WTC11 (cell line): ENCODE measurements around the gene PRPF40B. TPM values are rescaled to one million over a fixed set of nuclear protein-coding genes. Genes with fewer than 3 reads are reported as not detected.

Source experiments
- ATAC-seq: fragments of 200-7000 bp; cut with Tn5 transposase; 2 replicates; pipeline ENCODE4 v1.10.0; 2021; ENCODE audit warnings: mild to moderate bottlenecking, moderate library complexity
- CTCF ChIA-PET: fragments of 300-600 bp; sonication (Branson Sonifier 250); formaldehyde crosslinking; loops from one replicate; lab custom pipeline; 2021; ENCODE audit warnings: antibody characterized with exemption; lab: Charles Lee
- POLR2A ChIA-PET: fragments of 350-600 bp; sonication (Branson Sonifier 250); formaldehyde crosslinking; loops from one replicate; lab custom pipeline; 2021; ENCODE audit warnings: antibody characterized with exemption; lab: Charles Lee
- DNase-seq: peaks from one replicate; pipeline ENCODE4 v3.0.0; 2021; ENCODE audit warnings: low spot score
- H3K27ac Mint-ChIP-seq: 2 replicates; pipeline ENCODE4 v1.8.0; 2021; ENCODE audit warnings: mixed read lengths
- H3K27me3 Mint-ChIP-seq: 2 replicates; pipeline ENCODE4 v1.8.0; 2021; ENCODE audit warnings: low read depth, mild to moderate bottlenecking, moderate library complexity, mixed read lengths
- H3K36me3 Mint-ChIP-seq: 2 replicates; pipeline ENCODE4 v1.8.0; 2021; ENCODE audit warnings: mixed read lengths
- H3K4me1 Mint-ChIP-seq: 2 replicates; pipeline ENCODE4 v1.8.0; 2022; ENCODE audit warnings: mixed read lengths
- H3K4me3 Mint-ChIP-seq: 2 replicates; pipeline ENCODE4 v1.8.0; 2021; ENCODE audit warnings: mild to moderate bottlenecking, moderate library complexity, mixed read lengths
- H3K9me3 Mint-ChIP-seq: 2 replicates; pipeline ENCODE4 v1.8.0; 2021; ENCODE audit warnings: mixed read lengths
- ATF1 ChIP-seq: sonication (generic); formaldehyde crosslinking; IDR thresholded peaks from 2 replicates; pipeline ENCODE4 v1.8.1; 2023; ENCODE audit warnings: mild to moderate bottlenecking, moderate library complexity, missing genetic modification reagents
- CREB1 ChIP-seq: sonication (generic); formaldehyde crosslinking; IDR thresholded peaks from 2 replicates; pipeline ENCODE4 v1.8.0; 2023; ENCODE audit warnings: mild to moderate bottlenecking, missing genetic modification reagents
- ELF4 ChIP-seq: sonication (generic); formaldehyde crosslinking; IDR thresholded peaks from 2 replicates; pipeline ENCODE4 v1.8.1; 2022; ENCODE audit warnings: low read depth, mild to moderate bottlenecking, moderate library complexity, missing genetic modification reagents
- ESRRA ChIP-seq: sonication (generic); formaldehyde crosslinking; IDR thresholded peaks from 2 replicates; pipeline ENCODE4 v1.8.1; 2022; ENCODE audit warnings: mild to moderate bottlenecking, missing genetic modification reagents, borderline replicate concordance
- ETV6 ChIP-seq: sonication (generic); formaldehyde crosslinking; IDR thresholded peaks from 2 replicates; pipeline ENCODE4 v1.8.1; 2022; ENCODE audit warnings: mild to moderate bottlenecking, missing genetic modification reagents
- GABPB1 ChIP-seq: sonication (generic); formaldehyde crosslinking; IDR thresholded peaks from 2 replicates; pipeline ENCODE4 v1.8.1; 2023; ENCODE audit warnings: mild to moderate bottlenecking, missing genetic modification reagents
- IRF2 ChIP-seq: sonication (generic); formaldehyde crosslinking; IDR thresholded peaks from 2 replicates; pipeline ENCODE4 v1.8.0; 2022; ENCODE audit warnings: low read depth, missing genetic modification reagents, borderline replicate concordance
- JUN ChIP-seq: sonication (generic); formaldehyde crosslinking; IDR thresholded peaks from 2 replicates; pipeline ENCODE4 v1.8.0; 2023; ENCODE audit warnings: mild to moderate bottlenecking, missing genetic modification reagents
- KAT7 ChIP-seq: sonication (generic); formaldehyde crosslinking; IDR thresholded peaks from 2 replicates; pipeline ENCODE4 v1.8.1; 2023; ENCODE audit warnings: missing genetic modification reagents, mild to moderate bottlenecking, borderline replicate concordance
- NFATC4 ChIP-seq: fragments of 250-450 bp; sonication (Bioruptor Pico); IDR thresholded peaks from 2 replicates; pipeline ENCODE4 v1.9.0; 2021; ENCODE audit warnings: mild to moderate bottlenecking
- NFE2L1 ChIP-seq: sonication (generic); formaldehyde crosslinking; IDR thresholded peaks from 2 replicates; pipeline ENCODE4 v1.8.1; 2023; ENCODE audit warnings: missing genetic modification reagents
- PRRX2 ChIP-seq: fragments of 250-450 bp; sonication (Bioruptor Pico); IDR thresholded peaks from 2 replicates; pipeline ENCODE4 v1.8.0; 2021; ENCODE audit warnings: mild to moderate bottlenecking
- RORB ChIP-seq: fragments of 250-450 bp; sonication (Bioruptor Pico); IDR thresholded peaks from 2 replicates; pipeline ENCODE4 v1.9.0; 2021; ENCODE audit warnings: mild to moderate bottlenecking
- TP53 ChIP-seq: sonication (generic); formaldehyde crosslinking; IDR thresholded peaks from 2 replicates; pipeline ENCODE4 v1.8.1; 2023; ENCODE audit warnings: mild to moderate bottlenecking, missing genetic modification reagents
- ZNF396 ChIP-seq: fragments of 250-450 bp; sonication (Bioruptor Pico); IDR thresholded peaks from 2 replicates; pipeline ENCODE4 v1.8.0; 2021; ENCODE audit warnings: mild to moderate bottlenecking, moderate library complexity, borderline replicate concordance
- ZNF416 ChIP-seq: fragments of 250-450 bp; sonication (Bioruptor Pico); IDR thresholded peaks from 2 replicates; pipeline ENCODE4 v1.9.0; 2021; ENCODE audit warnings: mild to moderate bottlenecking, inconsistent platforms
- total RNA-seq: library from RNA; stranded (reverse); gene quantifications from 3 replicates; pipeline ENCODE4 v1.2.3, GENCODE V29; 2021
- TF ChIP-seq, protein P1 (sequence below): sonication (generic); formaldehyde crosslinking; IDR thresholded peaks from 2 replicates; pipeline ENCODE4 v1.8.0; 2022; ENCODE audit warnings: mild to moderate bottlenecking, missing genetic modification reagents
- TF ChIP-seq, protein P2 (sequence below): sonication (generic); formaldehyde crosslinking; IDR thresholded peaks from 2 replicates; pipeline ENCODE4 v1.8.0; 2022; ENCODE audit warnings: mild to moderate bottlenecking, missing genetic modification reagents
- TF ChIP-seq, protein P3 (sequence below): sonication (generic); formaldehyde crosslinking; IDR thresholded peaks from 2 replicates; pipeline ENCODE4 v1.8.0; 2022; ENCODE audit warnings: missing genetic modification reagents
- TF ChIP-seq, protein P4 (sequence below): fragments of 250-450 bp; sonication (Bioruptor Pico); IDR thresholded peaks from 2 replicates; pipeline ENCODE4 v1.8.0; 2021; ENCODE audit warnings: mild to moderate bottlenecking
- TF ChIP-seq, protein P5 (sequence below): sonication (generic); formaldehyde crosslinking; IDR thresholded peaks from 2 replicates; pipeline ENCODE4 v1.8.1; 2022; ENCODE audit warnings: low read depth, mild to moderate bottlenecking, moderate library complexity, missing genetic modification reagents, borderline replicate concordance
- TF ChIP-seq, protein P6 (sequence below): sonication (generic); formaldehyde crosslinking; IDR thresholded peaks from 2 replicates; pipeline ENCODE4 v1.8.1; 2022; ENCODE audit warnings: mild to moderate bottlenecking, moderate library complexity, missing genetic modification reagents

PRPF40B gene
- total RNA-seq, 1 experiment from 2014 or later = 46.0 TPM

DNA sequence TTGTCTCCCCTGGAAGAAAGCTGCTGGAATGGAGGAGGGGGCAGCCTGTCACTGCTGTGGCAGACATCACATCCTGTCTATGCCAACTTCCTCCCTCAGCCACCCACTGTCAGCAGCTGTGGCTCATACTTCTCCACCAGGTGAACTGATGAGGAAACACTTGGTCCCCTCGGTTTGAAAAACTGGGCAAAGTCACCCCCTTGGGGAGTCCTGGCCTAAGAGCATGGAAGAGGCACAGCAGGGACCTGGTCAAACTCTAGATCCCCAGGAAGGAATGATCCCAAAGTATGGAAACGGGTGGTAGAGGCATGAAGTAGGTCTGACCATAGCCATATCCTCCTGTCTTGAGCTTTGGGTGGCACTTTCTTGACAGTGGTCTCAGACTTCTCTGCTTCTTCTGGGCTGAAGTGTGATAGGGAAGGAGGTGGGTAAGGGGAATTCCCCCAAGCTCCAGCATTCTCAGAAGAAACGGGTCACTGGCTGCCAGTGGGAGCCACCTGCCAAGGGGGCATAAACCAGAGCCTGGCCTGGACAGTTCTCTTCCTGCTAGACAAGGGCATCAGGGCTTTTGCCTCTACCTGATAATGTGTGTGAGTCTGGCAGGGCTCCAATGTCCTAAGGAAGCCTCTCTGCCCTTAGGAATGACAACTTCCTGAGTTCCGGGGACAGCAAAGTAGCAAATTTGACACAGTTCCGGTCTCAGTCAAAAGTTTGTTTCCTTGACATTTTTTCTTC is 47.8 kb downstream of the PRPF40B start (continued):
- TF ChIP-seq, protein P1, sequence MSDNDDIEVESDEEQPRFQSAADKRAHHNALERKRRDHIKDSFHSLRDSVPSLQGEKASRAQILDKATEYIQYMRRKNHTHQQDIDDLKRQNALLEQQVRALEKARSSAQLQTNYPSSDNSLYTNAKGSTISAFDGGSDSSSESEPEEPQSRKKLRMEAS = no peak
- TF ChIP-seq ESRRA (CRISPR knock-in tag) (no peak), RORB (CRISPR knock-in tag) (no peak), ELF4 (CRISPR knock-in tag) (no peak), ZNF396 (no peak), GABPB1 (CRISPR knock-in tag) (no peak), ZNF416 (no peak), NFE2L1 (CRISPR knock-in tag) (no peak), ATF1 (no peak)
- TF ChIP-seq, protein P2, sequence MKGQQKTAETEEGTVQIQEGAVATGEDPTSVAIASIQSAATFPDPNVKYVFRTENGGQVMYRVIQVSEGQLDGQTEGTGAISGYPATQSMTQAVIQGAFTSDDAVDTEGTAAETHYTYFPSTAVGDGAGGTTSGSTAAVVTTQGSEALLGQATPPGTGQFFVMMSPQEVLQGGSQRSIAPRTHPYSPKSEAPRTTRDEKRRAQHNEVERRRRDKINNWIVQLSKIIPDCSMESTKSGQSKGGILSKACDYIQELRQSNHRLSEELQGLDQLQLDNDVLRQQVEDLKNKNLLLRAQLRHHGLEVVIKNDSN (CRISPR knock-in tag) = no peak
- TF ChIP-seq, protein P3, sequence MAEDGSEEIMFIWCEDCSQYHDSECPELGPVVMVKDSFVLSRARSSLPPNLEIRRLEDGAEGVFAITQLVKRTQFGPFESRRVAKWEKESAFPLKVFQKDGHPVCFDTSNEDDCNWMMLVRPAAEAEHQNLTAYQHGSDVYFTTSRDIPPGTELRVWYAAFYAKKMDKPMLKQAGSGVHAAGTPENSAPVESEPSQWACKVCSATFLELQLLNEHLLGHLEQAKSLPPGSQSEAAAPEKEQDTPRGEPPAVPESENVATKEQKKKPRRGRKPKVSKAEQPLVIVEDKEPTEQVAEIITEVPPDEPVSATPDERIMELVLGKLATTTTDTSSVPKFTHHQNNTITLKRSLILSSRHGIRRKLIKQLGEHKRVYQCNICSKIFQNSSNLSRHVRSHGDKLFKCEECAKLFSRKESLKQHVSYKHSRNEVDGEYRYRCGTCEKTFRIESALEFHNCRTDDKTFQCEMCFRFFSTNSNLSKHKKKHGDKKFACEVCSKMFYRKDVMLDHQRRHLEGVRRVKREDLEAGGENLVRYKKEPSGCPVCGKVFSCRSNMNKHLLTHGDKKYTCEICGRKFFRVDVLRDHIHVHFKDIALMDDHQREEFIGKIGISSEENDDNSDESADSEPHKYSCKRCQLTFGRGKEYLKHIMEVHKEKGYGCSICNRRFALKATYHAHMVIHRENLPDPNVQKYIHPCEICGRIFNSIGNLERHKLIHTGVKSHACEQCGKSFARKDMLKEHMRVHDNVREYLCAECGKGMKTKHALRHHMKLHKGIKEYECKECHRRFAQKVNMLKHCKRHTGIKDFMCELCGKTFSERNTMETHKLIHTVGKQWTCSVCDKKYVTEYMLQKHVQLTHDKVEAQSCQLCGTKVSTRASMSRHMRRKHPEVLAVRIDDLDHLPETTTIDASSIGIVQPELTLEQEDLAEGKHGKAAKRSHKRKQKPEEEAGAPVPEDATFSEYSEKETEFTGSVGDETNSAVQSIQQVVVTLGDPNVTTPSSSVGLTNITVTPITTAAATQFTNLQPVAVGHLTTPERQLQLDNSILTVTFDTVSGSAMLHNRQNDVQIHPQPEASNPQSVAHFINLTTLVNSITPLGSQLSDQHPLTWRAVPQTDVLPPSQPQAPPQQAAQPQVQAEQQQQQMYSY (CRISPR knock-in tag) = no peak
- TF ChIP-seq, all 79 proteins: peak for 0

DNA sequence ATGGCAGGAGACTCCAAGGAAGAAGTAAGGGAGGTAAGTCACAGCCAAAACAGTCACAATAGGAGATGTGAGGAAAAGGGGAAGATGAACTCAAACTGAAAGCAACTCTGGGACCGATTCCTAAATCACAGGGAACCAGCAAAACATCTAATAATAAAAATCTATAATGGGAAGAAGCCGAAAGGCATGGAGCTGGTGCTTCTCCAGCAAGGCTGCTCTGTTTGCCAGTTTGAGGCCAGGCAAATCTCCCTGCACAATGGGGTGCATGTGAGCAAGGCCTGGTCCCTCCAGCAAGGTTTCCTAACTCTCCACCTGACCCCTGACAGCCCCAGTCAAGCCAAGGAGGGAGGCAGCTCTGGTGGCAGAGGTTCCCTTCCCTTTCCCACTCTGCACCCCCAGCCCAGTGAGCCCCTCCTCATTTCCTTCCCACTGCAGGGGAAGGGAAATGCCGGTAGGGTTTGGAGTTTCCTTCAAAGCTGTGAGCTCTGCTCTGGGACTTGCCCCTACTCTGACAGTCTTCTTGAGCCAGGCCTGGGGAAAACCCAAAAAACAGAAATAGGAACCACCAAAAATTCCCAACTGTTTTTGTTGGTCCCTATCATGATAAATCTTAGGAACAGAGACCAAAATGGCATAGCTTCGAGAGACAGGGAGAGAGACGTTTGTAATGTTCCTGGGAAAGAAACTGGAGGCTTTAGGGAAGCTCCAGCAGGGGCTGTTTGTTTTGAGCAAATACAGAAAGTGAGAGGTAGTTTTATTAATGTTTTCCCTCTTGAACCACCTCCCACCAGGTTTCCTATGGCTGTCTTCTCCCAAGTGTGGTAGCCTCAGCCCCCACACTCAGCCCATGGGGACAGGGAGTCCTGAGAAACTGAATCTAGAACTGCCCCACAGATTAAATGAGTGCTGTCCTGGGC is 49.2 kb downstream of the PRPF40B start:
- Mint-ChIP-seq H3K4me1 (peaks cover 30% of the 10 kb centered on the region), H3K27me3 (no peaks in the 10 kb centered on the region), H3K36me3 (no peaks in the 10 kb centered on the region), H3K9me3 (no peaks in the 10 kb centered on the region), H3K27ac (peak overlapping the region; percentile 97), H3K4me3 (no peak overlapping the region)
- POLR2A ChIA-PET = interaction anchor here (0.8 to 1.3 kb wide), 4 partner anchors 10 to 69 kb away, joined by 3 to 4 read pairs (median 4); no protein-coding TSS in a partner anchor
- DNase-seq (no peak), ATAC-seq (no peak)
- TF ChIP-seq KAT7 (no peak), NFATC4 (CRISPR knock-in tag) (no peak), CREB1 (no peak), ESRRA (CRISPR knock-in tag) (no peak), RORB (CRISPR knock-in tag) (no peak), TP53 (no peak), ETV6 (CRISPR knock-in tag) (no peak), PRRX2 (CRISPR knock-in tag) (no peak), IRF2 (no peak), ZNF396 (no peak), JUN (CRISPR knock-in tag) (no peak)
- TF ChIP-seq, protein P4, sequence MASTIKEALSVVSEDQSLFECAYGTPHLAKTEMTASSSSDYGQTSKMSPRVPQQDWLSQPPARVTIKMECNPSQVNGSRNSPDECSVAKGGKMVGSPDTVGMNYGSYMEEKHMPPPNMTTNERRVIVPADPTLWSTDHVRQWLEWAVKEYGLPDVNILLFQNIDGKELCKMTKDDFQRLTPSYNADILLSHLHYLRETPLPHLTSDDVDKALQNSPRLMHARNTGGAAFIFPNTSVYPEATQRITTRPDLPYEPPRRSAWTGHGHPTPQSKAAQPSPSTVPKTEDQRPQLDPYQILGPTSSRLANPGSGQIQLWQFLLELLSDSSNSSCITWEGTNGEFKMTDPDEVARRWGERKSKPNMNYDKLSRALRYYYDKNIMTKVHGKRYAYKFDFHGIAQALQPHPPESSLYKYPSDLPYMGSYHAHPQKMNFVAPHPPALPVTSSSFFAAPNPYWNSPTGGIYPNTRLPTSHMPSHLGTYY (CRISPR knock-in tag) = no peak
- TF ChIP-seq, protein P5, sequence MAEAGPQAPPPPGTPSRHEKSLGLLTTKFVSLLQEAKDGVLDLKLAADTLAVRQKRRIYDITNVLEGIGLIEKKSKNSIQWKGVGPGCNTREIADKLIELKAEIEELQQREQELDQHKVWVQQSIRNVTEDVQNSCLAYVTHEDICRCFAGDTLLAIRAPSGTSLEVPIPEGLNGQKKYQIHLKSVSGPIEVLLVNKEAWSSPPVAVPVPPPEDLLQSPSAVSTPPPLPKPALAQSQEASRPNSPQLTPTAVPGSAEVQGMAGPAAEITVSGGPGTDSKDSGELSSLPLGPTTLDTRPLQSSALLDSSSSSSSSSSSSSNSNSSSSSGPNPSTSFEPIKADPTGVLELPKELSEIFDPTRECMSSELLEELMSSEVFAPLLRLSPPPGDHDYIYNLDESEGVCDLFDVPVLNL = no peak
- TF ChIP-seq, protein P6, sequence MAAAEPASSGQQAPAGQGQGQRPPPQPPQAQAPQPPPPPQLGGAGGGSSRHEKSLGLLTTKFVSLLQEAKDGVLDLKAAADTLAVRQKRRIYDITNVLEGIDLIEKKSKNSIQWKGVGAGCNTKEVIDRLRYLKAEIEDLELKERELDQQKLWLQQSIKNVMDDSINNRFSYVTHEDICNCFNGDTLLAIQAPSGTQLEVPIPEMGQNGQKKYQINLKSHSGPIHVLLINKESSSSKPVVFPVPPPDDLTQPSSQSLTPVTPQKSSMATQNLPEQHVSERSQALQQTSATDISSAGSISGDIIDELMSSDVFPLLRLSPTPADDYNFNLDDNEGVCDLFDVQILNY (CRISPR knock-in tag) = no peak
- CTCF ChIA-PET = interaction anchor here (0.8 to 4.3 kb wide), 11 partner anchors 9 to 92 kb away, joined by 3 to 29 read pairs (median 9); partner anchors contain the start of genes PRPF40B and TMBIM6
